ENCODE data around the gene ZBTB44.
"Not testable (repeated sequence)": the region's sequence is repeated elsewhere in the genome, so short reads cannot be mapped to it uniquely, and the experiment has no call there.

ZBTB44 gene

GRCh38 chr11:130194241-130195023 is 120.3 kb downstream of the ZBTB44 start:
- no peak for DNase-seq
- H3K9me3 ChIP-seq = no peaks in the 10 kb centered on the region
- no peaks in the 10 kb centered on the region for H3K27me3 ChIP-seq
- H3K36me3 ChIP-seq = no peaks in the 10 kb centered on the region
- no peak for TF ChIP-seq CTCF (IDR thresholded peaks at IDR 0.05; ENCODE audit: low read depth, low read length)
- H3K4me3 ChIP-seq (ENCODE audit: low read depth, low read length) = no peak overlapping the region
- no peaks in the 10 kb centered on the region for H3K4me1 ChIP-seq

GRCh38 chr11:130193551-130193950 is 121.2 kb downstream of the ZBTB44 start:
- not testable (repeated sequence) for H3K4me1 ChIP-seq; H3K27me3 ChIP-seq; DNase-seq; H3K4me3 ChIP-seq (ENCODE audit: low read depth, low read length); H3K9me3 ChIP-seq; H3K36me3 ChIP-seq

GRCh38 chr11:130192845-130193267 is 121.9 kb downstream of the ZBTB44 start:
- TF ChIP-seq CTCF (IDR thresholded peaks at IDR 0.05; ENCODE audit: low read depth, low read length) = no peak

GRCh38 chr11:130191896-130192295 is 122.8 kb downstream of the ZBTB44 start:
- no peaks in the 10 kb centered on the region for H3K4me1 ChIP-seq
- H3K9me3 ChIP-seq = no peaks in the 10 kb centered on the region
- TF ChIP-seq CTCF (IDR thresholded peaks at IDR 0.05; ENCODE audit: low read depth, low read length) = no peak
- H3K4me3 ChIP-seq (ENCODE audit: low read depth, low read length) = no peak overlapping the region
- no peaks in the 10 kb centered on the region for H3K36me3 ChIP-seq
- no peak for DNase-seq
- H3K27me3 ChIP-seq = no peaks in the 10 kb centered on the region

More at GRCh38 chr11:130192845-130193267, 121.9 kb downstream of the ZBTB44 start:
- Histone ChIP-seq H3K9me3 (no peaks in the 10 kb centered on the region), H3K27me3 (no peaks in the 10 kb centered on the region), H3K36me3 (no peaks in the 10 kb centered on the region), H3K4me1 (no peaks in the 10 kb centered on the region), H3K4me3 (ENCODE audit: low read depth, low read length) (no peak overlapping the region)
- DNase-seq = no peak

GRCh38 chr11:130190371-130190881 is 124.3 kb downstream of the ZBTB44 start:
- Histone ChIP-seq H3K4me1 (no peaks in the 10 kb centered on the region), H3K4me3 (ENCODE audit: low read depth, low read length) (no peak overlapping the region), H3K27me3 (no peaks in the 10 kb centered on the region), H3K36me3 (no peaks in the 10 kb centered on the region), H3K9me3 (no peaks in the 10 kb centered on the region)
- no peak for DNase-seq
- TF ChIP-seq CTCF (IDR thresholded peaks at IDR 0.05; ENCODE audit: low read depth, low read length) = no peak

GRCh38 chr11:130189492-130190210 is 125.1 kb downstream of the ZBTB44 start:
- Histone ChIP-seq H3K4me3 (ENCODE audit: low read depth, low read length) (no peak overlapping the region), H3K36me3 (no peaks in the 10 kb centered on the region), H3K9me3 (no peaks in the 10 kb centered on the region), H3K27me3 (no peaks in the 10 kb centered on the region), H3K4me1 (no peaks in the 10 kb centered on the region)
- no peak for TF ChIP-seq CTCF (IDR thresholded peaks at IDR 0.05; ENCODE audit: low read depth, low read length)
- no peak for DNase-seq

Data from BE2C (cell line).